Progenitor cell of endocrine pancreas (in vitro differentiated cells): ENCODE measurements around the gene MPHOSPH9. TPM values are rescaled to one million over a fixed set of nuclear protein-coding genes. Genes with fewer than 3 reads are reported as not detected.

ENCODE experiments used
- DNase-seq: peaks from one replicate; pipeline ENCODE4 v3.0.0; 2021; ENCODE audit warnings: low spot score; ENCODE audit not compliant: unreplicated experiment
- H3K27ac Mint-ChIP-seq: 2 replicates; pipeline ENCODE4 v1.8.0; 2021; ENCODE audit warnings: mild to moderate bottlenecking, moderate library complexity, mixed read lengths
- H3K27me3 Mint-ChIP-seq: 2 replicates; pipeline ENCODE4 v1.8.0; 2021; ENCODE audit warnings: mixed read lengths
- H3K36me3 Mint-ChIP-seq: 2 replicates; pipeline ENCODE4 v1.8.0; 2022; ENCODE audit warnings: mixed read lengths; ENCODE audit not compliant: insufficient read depth
- H3K4me1 Mint-ChIP-seq: 2 replicates; pipeline ENCODE4 v1.8.0; 2021; ENCODE audit warnings: low read depth, mixed read lengths
- H3K4me3 Mint-ChIP-seq: 2 replicates; pipeline ENCODE4 v1.8.0; 2021; ENCODE audit warnings: low read depth, mild to moderate bottlenecking, moderate library complexity, mixed read lengths
- H3K9me3 Mint-ChIP-seq: 2 replicates; pipeline ENCODE4 v1.8.0; 2021; ENCODE audit warnings: low read depth, mixed read lengths
- CTCF ChIP-seq: fragments of 200-600 bp; sonication (generic); IDR thresholded peaks from one replicate; pipeline ENCODE4 v1.5.0; 2021; ENCODE audit warnings: antibody characterized with exemption, mild to moderate bottlenecking; ENCODE audit not compliant: unreplicated experiment
- total RNA-seq: library from RNA; stranded (reverse); gene quantifications from 2 replicates; pipeline ENCODE4 v1.2.1, GENCODE V29; 2021

The MPHOSPH9 gene
- total RNA-seq, 1 donor from 2014 or later, result 39.3 TPM

GRCh38 chr12:123105211-123105826, 127.6 kb downstream of the MPHOSPH9 start:
- no peak for DNase-seq
- Mint-ChIP-seq H3K4me3 (no peak overlapping the region), H3K9me3 (no peaks in the 10 kb centered on the region), H3K36me3 (no peaks in the 10 kb centered on the region), H3K4me1 (peaks cover 13% of the 10 kb centered on the region), H3K27ac (no peak overlapping the region), H3K27me3 (peaks cover 48% of the 10 kb centered on the region)
- TF ChIP-seq CTCF, result no peak

GRCh38 chr12:123104809-123105208, 128.1 kb downstream of the MPHOSPH9 start:
- Mint-ChIP-seq H3K4me1 (peaks cover 13% of the 10 kb centered on the region), H3K4me3 (no peak overlapping the region), H3K27ac (no peak overlapping the region), H3K36me3 (no peaks in the 10 kb centered on the region), H3K9me3 (no peaks in the 10 kb centered on the region), H3K27me3 (peaks cover 48% of the 10 kb centered on the region)
- no peak for DNase-seq
- TF ChIP-seq CTCF, result no peak

Other genes with a start within 250 kb of the MPHOSPH9 start
- 2.1 and 2.6 TPM in 2 replicates for gene PITPNM2, start 82.1 kb downstream of the MPHOSPH9 start, total RNA-seq
- gene MTRFR, start 295 bp upstream of the MPHOSPH9 start, total RNA-seq, result 15.1 and 16.3 TPM in 2 replicates
- 182 and 184 TPM in 2 replicates for gene CDK2AP1, start 38.7 kb upstream of the MPHOSPH9 start, total RNA-seq
- 45.7 and 46.9 TPM in 2 replicates for gene SBNO1, start 131.7 kb upstream of the MPHOSPH9 start, total RNA-seq
- gene KMT5A, start 151.0 kb upstream of the MPHOSPH9 start, total RNA-seq, result 42.4 and 48.9 TPM in 2 replicates
- 2.8 TPM in 2 replicates for gene RILPL2, start 203.5 kb upstream of the MPHOSPH9 start, total RNA-seq
- gene SNRNP35, start 225.0 kb upstream of the MPHOSPH9 start, total RNA-seq, result 29.2 and 29.8 TPM in 2 replicates